ENCODE results near the gene TULP4. TPM values are rescaled to one million over a fixed set of nuclear protein-coding genes. Genes with fewer than 3 reads are reported as not detected.

Gene TULP4
- polyA plus RNA-seq, 1 donor (not counting 4 experiments of a cell fraction or from before 2014, with no cell fraction given): 13.1 TPM

GRCh38 chr6:158329531-158329930, 17.3 kb downstream of the TULP4 start:
- TF ChIP-seq, protein P1, sequence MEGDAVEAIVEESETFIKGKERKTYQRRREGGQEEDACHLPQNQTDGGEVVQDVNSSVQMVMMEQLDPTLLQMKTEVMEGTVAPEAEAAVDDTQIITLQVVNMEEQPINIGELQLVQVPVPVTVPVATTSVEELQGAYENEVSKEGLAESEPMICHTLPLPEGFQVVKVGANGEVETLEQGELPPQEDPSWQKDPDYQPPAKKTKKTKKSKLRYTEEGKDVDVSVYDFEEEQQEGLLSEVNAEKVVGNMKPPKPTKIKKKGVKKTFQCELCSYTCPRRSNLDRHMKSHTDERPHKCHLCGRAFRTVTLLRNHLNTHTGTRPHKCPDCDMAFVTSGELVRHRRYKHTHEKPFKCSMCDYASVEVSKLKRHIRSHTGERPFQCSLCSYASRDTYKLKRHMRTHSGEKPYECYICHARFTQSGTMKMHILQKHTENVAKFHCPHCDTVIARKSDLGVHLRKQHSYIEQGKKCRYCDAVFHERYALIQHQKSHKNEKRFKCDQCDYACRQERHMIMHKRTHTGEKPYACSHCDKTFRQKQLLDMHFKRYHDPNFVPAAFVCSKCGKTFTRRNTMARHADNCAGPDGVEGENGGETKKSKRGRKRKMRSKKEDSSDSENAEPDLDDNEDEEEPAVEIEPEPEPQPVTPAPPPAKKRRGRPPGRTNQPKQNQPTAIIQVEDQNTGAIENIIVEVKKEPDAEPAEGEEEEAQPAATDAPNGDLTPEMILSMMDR (optimal IDR thresholded peaks at IDR 0.05 in 1 of 3, IDR thresholded peaks at IDR 0.05 in 1 of 3, conservative IDR thresholded peaks at IDR 0.05 in 1 of 3; ENCODE audit: extremely low read depth in 1 of 3, insufficient read depth in 2 of 3, low read length in 3 of 3): no peak
- no peak for TF ChIP-seq EZH2 (IDR thresholded peaks at IDR 0.05; ENCODE audit: low read length)
- peaks cover 0 to 4% of the 10 kb centered on the region in 2 experiments for H3K36me3 ChIP-seq (ENCODE audit: control insufficient read depth in 2 of 2, extremely low read depth in 1 of 2, insufficient read depth in 2 of 2, low read length in 2 of 2)
- peaks cover under 1% of the 10 kb centered on the region for H3K4me1 ChIP-seq (ENCODE audit: control insufficient read depth, extremely low read depth, insufficient read depth, low read length)
- H3K27ac ChIP-seq (ENCODE audit: control insufficient read depth, insufficient read depth, low read length): no peak overlapping the region
- H3K4me3 ChIP-seq (ENCODE audit: control insufficient read depth in 2 of 3, extremely low read depth in 1 of 3, insufficient read depth in 2 of 3, low read depth in 1 of 3, low read length in 3 of 3): no peak overlapping the region
- H3K4me2 ChIP-seq (ENCODE audit: control insufficient read depth, extremely low read depth, insufficient read depth, low read depth, low read length): no peak overlapping the region
- peaks cover 2% of the 10 kb centered on the region for H3K9me3 ChIP-seq (ENCODE audit: control insufficient read depth, low read depth, low read length)
- H3K9me1 ChIP-seq (ENCODE audit: control insufficient read depth, extremely low read depth, insufficient read depth, low read length): no peaks in the 10 kb centered on the region
- dilution Hi-C loops (cut with MboI; ENCODE audit: extremely low pct_ligation_motif_present, low sequenced_read_pairs): no loop called here
- H3K9ac ChIP-seq (ENCODE audit: control insufficient read depth, extremely low read depth, insufficient read depth, low read length): no peak overlapping the region
- no peaks in the 10 kb centered on the region for H4K20me1 ChIP-seq (ENCODE audit: control insufficient read depth, extremely low read depth, insufficient read depth, low read length)
- no peak for FAIRE-seq
- DNase-seq (ENCODE audit: low read depth, low spot score): no peak
- no peak overlapping the region for H2AFZ ChIP-seq (ENCODE audit: control insufficient read depth, low read length)
- H3K79me2 ChIP-seq (ENCODE audit: control insufficient read depth, insufficient read depth, low read length): peaks cover 44% of the 10 kb centered on the region
- no peaks in the 10 kb centered on the region for H3K27me3 ChIP-seq (ENCODE audit: control insufficient read depth, extremely low read depth, insufficient read depth, low read length)

DNA sequence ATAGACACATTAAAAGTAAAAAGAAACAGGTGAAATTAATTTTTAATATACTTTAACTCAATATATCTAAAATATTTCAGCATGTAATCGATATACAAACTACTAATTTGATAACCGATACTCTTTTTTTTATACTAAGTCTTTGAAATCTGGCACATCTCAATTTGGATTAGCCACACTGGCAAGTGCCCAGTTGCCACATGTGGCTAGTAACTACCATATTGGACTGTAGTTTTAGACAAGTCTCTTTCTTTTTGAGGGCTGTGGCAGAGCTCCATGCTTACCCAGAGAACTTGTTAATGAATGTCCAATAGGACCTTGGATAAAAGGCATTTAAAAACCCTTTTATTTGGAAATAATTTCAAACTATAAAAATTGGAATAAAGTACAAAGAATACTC, 17.8 kb downstream of the TULP4 start:
- peaks cover 2% of the 10 kb centered on the region for H3K9me3 ChIP-seq (ENCODE audit: control insufficient read depth, low read depth, low read length)
- peaks cover 41% of the 10 kb centered on the region for H3K79me2 ChIP-seq (ENCODE audit: control insufficient read depth, insufficient read depth, low read length)
- H3K36me3 ChIP-seq (ENCODE audit: control insufficient read depth in 2 of 2, extremely low read depth in 1 of 2, insufficient read depth in 2 of 2, low read length in 2 of 2): peaks cover 0 to 4% of the 10 kb centered on the region in 2 experiments
- no peaks in the 10 kb centered on the region for H3K4me1 ChIP-seq (ENCODE audit: control insufficient read depth, extremely low read depth, insufficient read depth, low read length)
- no peak for TF ChIP-seq EZH2 (IDR thresholded peaks at IDR 0.05; ENCODE audit: low read length)
- TF ChIP-seq, protein P1 (optimal IDR thresholded peaks at IDR 0.05 in 1 of 3, IDR thresholded peaks at IDR 0.05 in 1 of 3, conservative IDR thresholded peaks at IDR 0.05 in 1 of 3; ENCODE audit: extremely low read depth in 1 of 3, insufficient read depth in 2 of 3, low read length in 3 of 3): no peak
- no peaks in the 10 kb centered on the region for H3K27me3 ChIP-seq (ENCODE audit: control insufficient read depth, extremely low read depth, insufficient read depth, low read length)
- FAIRE-seq (no peak), DNase-seq (ENCODE audit: low read depth, low spot score) (no peak)
- no peak overlapping the region for H3K4me3 ChIP-seq (ENCODE audit: control insufficient read depth in 2 of 3, extremely low read depth in 1 of 3, insufficient read depth in 2 of 3, low read depth in 1 of 3, low read length in 3 of 3)
- no peaks in the 10 kb centered on the region for H3K9me1 ChIP-seq (ENCODE audit: control insufficient read depth, extremely low read depth, insufficient read depth, low read length)
- H3K27ac ChIP-seq (ENCODE audit: control insufficient read depth, insufficient read depth, low read length): no peak overlapping the region
- no peak overlapping the region for H3K9ac ChIP-seq (ENCODE audit: control insufficient read depth, extremely low read depth, insufficient read depth, low read length)
- H2AFZ ChIP-seq (ENCODE audit: control insufficient read depth, low read length): no peak overlapping the region
- dilution Hi-C loops (cut with MboI; ENCODE audit: extremely low pct_ligation_motif_present, low sequenced_read_pairs): no loop called here
- no peak overlapping the region for H3K4me2 ChIP-seq (ENCODE audit: control insufficient read depth, extremely low read depth, insufficient read depth, low read depth, low read length)
- H4K20me1 ChIP-seq (ENCODE audit: control insufficient read depth, extremely low read depth, insufficient read depth, low read length): no peaks in the 10 kb centered on the region

Data from keratinocyte (primary cell).